ENCODE measurements around the gene PLPP6.

The PLPP6 gene

DNA sequence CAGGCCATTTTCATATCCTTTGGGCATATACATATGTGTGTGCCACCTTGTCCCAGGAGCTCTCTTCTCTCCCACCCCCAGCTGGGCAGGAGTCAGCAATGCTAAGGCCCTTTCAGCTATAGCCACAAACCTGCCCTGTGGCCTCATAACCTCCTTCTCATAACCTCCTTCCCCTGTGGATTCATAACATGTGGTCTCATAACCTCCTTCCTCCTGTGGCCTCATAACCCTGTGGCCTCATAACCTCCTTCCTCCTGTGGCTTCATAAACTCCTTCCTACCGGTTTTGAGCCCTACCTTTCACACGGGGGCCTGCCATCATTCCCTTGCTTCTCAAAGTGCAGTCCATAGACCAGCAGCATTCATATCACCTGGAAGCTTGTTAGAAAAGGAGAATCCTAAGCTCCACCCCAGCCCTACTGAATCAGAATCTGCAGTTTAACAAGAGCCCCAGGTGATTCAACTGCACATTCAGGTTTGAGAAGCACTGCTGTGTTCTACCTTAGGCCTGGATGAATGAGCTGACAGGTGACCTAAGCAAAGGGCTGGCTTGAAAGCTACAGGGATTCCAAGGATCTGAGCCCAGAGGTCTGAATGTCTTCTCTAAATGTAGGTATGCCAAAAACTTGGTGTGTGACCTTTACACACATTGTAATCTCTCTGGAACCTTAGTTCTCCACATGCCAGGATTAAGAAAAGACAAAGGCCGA, 41.9 kb upstream of the PLPP6 start:
- TF ChIP-seq, protein P1, sequence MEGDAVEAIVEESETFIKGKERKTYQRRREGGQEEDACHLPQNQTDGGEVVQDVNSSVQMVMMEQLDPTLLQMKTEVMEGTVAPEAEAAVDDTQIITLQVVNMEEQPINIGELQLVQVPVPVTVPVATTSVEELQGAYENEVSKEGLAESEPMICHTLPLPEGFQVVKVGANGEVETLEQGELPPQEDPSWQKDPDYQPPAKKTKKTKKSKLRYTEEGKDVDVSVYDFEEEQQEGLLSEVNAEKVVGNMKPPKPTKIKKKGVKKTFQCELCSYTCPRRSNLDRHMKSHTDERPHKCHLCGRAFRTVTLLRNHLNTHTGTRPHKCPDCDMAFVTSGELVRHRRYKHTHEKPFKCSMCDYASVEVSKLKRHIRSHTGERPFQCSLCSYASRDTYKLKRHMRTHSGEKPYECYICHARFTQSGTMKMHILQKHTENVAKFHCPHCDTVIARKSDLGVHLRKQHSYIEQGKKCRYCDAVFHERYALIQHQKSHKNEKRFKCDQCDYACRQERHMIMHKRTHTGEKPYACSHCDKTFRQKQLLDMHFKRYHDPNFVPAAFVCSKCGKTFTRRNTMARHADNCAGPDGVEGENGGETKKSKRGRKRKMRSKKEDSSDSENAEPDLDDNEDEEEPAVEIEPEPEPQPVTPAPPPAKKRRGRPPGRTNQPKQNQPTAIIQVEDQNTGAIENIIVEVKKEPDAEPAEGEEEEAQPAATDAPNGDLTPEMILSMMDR (IDR thresholded peaks at IDR 0.05; ENCODE audit: control insufficient read depth, insufficient read depth, low read depth, low read length, missing control alignments), result no peak
- no peak for DNase-seq (ENCODE audit: low read depth)
- no peak overlapping the region for H3K4me3 ChIP-seq (ENCODE audit: control insufficient read depth, low read depth, low read length)

DNA sequence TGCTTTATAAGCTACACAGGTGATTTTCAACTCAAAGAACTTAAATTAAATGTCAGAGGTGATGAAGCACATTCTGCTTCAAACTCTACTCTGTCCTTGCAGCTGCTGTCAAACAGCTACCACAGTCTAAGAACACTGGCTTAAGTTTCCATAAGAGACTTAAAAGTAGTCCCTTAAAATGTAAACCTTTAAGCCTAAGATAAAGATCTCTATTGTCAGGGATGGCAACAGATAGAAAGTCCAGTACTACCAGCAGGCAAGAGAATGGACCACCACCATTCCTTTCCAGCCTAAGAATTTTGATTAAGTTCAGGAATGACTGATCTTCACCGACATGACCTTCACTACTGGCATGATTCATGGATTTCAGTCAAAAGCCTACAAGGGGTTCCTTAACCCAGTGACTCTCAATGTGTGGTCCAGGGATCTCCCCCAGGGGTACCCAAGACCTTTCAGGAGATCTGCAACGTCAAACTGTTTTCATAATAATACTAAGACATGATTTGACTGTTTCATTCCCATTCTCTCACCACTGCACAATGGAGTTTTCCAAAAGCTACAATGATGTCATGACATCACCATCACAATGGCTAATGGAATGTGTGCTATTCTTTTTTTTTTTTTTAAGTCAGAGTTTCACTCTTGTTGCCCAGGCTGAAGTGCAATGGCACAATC, 41.1 kb upstream of the PLPP6 start:
- TF ChIP-seq, protein P1 (IDR thresholded peaks at IDR 0.05; ENCODE audit: control insufficient read depth, insufficient read depth, low read depth, low read length, missing control alignments), result no peak
- DNase-seq (ENCODE audit: low read depth), result no peak
- H3K4me3 ChIP-seq (ENCODE audit: control insufficient read depth, low read depth, low read length), result no peak overlapping the region

DNA sequence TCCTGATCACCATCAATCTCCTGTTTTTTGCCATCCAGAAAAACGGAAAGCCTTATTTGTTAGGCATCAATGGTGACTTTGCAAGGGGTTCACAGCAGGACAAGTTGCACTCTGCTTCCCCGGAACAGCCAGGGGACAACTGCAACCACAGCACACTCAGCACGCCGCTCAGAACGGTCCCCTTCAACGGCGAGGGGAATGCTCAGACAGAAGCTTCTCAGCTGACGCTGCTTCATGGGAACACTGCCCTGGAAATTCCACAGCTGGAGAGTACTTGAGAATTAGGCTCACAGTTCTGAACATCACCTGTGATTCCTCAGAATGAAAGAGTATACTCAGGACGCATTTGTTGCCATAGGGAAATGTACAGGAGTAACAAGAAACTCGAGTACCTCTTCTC, 40.1 kb upstream of the PLPP6 start:
- no peak overlapping the region for H3K4me3 ChIP-seq (ENCODE audit: control insufficient read depth, low read depth, low read length)
- DNase-seq (ENCODE audit: low read depth), result no peak
- TF ChIP-seq, protein P1 (IDR thresholded peaks at IDR 0.05; ENCODE audit: control insufficient read depth, insufficient read depth, low read depth, low read length, missing control alignments), result no peak

DNA sequence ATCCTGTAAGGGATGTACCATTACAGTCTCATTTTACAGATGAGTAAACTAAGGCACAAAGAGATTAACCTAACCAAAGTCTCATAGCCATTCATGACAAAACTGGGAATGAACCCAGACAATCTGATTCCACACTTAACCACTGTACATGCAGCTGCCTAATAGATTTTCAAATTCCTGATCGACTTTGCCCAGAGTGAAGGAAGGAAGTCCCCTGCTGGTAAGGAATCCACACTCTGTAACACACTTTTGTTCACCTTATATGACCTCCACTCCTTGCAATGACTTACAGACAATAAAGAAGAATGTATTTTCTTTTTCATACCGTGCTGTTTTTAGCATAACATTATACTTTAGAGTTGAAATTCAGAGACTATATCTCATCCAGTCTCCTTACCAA, 31.3 kb upstream of the PLPP6 start:
- DNase-seq (ENCODE audit: low read depth), result no peak

DNA sequence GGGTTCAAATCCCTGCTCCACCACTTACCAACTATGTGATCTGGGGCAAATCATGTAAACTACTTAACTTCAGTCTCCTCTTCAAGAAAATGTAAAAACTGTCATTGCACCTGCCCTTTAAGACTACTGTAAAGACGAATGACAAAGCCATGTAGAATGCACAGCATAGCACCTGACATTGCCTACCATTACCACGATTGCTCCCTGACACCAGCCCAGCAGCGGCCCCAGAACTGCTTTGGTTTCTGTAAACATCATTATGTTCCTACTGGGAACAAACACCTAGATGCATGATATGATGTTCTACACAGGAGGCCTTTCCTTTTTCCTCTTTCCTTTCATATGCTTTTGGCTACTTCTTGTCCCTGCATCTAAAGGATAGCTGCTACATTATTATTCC, 23.1 kb upstream of the PLPP6 start:
- H3K4me3 ChIP-seq (ENCODE audit: control insufficient read depth, low read depth, low read length), result no peak overlapping the region
- no peak for DNase-seq (ENCODE audit: low read depth)
- TF ChIP-seq, protein P1 (IDR thresholded peaks at IDR 0.05; ENCODE audit: control insufficient read depth, insufficient read depth, low read depth, low read length, missing control alignments), result no peak

More for the DNA sequence above, 31.3 kb upstream of the PLPP6 start:
- TF ChIP-seq, protein P1 (IDR thresholded peaks at IDR 0.05; ENCODE audit: control insufficient read depth, insufficient read depth, low read depth, low read length, missing control alignments), result no peak
- H3K4me3 ChIP-seq (ENCODE audit: control insufficient read depth, low read depth, low read length), result no peak overlapping the region

DNA sequence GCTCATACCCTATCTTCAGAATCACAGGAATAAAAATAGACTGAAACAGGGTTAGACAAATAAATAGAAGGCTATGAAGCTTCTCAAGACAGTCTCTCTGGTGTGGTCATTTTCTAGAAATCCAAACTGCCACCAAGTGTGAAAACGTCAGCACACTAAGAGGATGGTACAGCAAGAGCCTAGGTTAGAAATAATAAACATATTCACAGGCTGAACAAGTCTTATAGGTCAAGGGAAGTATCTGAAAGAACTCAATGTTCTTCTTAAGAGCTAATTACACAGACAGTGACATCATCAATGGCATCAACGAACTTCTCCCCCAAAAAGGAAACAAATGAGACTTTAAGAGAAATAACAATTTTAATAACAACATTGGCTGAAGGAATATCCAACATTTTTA, 22.7 kb upstream of the PLPP6 start:
- H3K4me3 ChIP-seq (ENCODE audit: control insufficient read depth, low read depth, low read length), result no peak overlapping the region
- DNase-seq (ENCODE audit: low read depth), result no peak
- TF ChIP-seq, protein P1 (IDR thresholded peaks at IDR 0.05; ENCODE audit: control insufficient read depth, insufficient read depth, low read depth, low read length, missing control alignments), result no peak
